CD4-positive, alpha-beta T cell (primary cell): ENCODE measurements around the gene ADCY7. TPM values are rescaled to one million over a fixed set of nuclear protein-coding genes. Genes with fewer than 3 reads are reported as not detected.
"Not testable (repeated sequence)": the region's sequence is repeated elsewhere in the genome, so short reads cannot be mapped to it uniquely, and the experiment has no call there.

Source experiments
- ATAC-seq: fragments of 200-7000 bp; cut with Tn5 transposase; one replicate; pipeline ENCODE4 v1.10.0; 2022; ENCODE audit warnings: mild to moderate bottlenecking; ENCODE audit not compliant: poor library complexity
- CTCF ChIA-PET: fragments of 350-600 bp; sonication (Branson Sonifier 250); formaldehyde crosslinking; loops from one replicate; lab custom pipeline; 2021; ENCODE audit warnings: antibody characterized with exemption, inconsistent platforms; lab: Charles Lee
- POLR2A ChIA-PET: fragments of 350-600 bp; sonication (Branson Sonifier 250); formaldehyde crosslinking; loops from one replicate; lab custom pipeline; 2021; ENCODE audit warnings: antibody characterized with exemption, inconsistent platforms; lab: Charles Lee
- DNase-seq, 14 experiments: peaks; one replicate each; pipeline ENCODE4 v3.0.0-alpha.2; 2013 to 2020; ENCODE audit warnings: mixed read lengths in 2 of 14
- H3K27ac ChIP-seq, 2 donors: one replicate each; pipeline versions ENCODE4 v1.5.1 to v1.7.0; 2013; ENCODE audit warnings: low read length in 2 of 2, low read depth in 1 of 2, mild to moderate bottlenecking in 1 of 2
- H3K27me3 ChIP-seq, 2 experiments: 1 replicate in 1 of 2; 2 replicates in 1 of 2; pipeline versions ENCODE4 v1.6.1 to v1.7.0; 2013; ENCODE audit warnings: low read length in 2 of 2, control low read depth in 1 of 2, mild to moderate bottlenecking in 1 of 2, moderate library complexity in 1 of 2; ENCODE audit not compliant: insufficient read depth in 2 of 2, control insufficient read depth in 1 of 2
- H3K36me3 ChIP-seq: one replicate; pipeline ENCODE4 v1.6.1; 2013; ENCODE audit warnings: low read length, control low read depth; ENCODE audit not compliant: insufficient read depth
- H3K4me1 ChIP-seq: one replicate; pipeline ENCODE4 v1.6.1; 2013; ENCODE audit warnings: low read length, control low read depth; ENCODE audit not compliant: insufficient read depth
- H3K4me3 ChIP-seq: one replicate; pipeline ENCODE4 v1.5.1; 2013; ENCODE audit warnings: mild to moderate bottlenecking, low read length, moderate library complexity
- H3K9me3 ChIP-seq, 2 experiments: 1 replicate in 1 of 2; 2 replicates in 1 of 2; pipeline versions ENCODE4 v1.6.1 to v1.7.0; 2013; ENCODE audit warnings: low read length in 2 of 2, mild to moderate bottlenecking in 2 of 2, control low read depth in 1 of 2, moderate library complexity in 1 of 2; ENCODE audit not compliant: control insufficient read depth in 1 of 2, insufficient read depth in 1 of 2
- H3K27ac Mint-ChIP-seq: one replicate; pipeline ENCODE4 v1.8.0; 2020; ENCODE audit warnings: mixed read lengths
- H3K27me3 Mint-ChIP-seq: one replicate; pipeline ENCODE4 v1.8.0; 2021; ENCODE audit warnings: mixed read lengths
- H3K36me3 Mint-ChIP-seq: one replicate; pipeline ENCODE4 v1.8.0; 2021; ENCODE audit warnings: low read depth, mixed read lengths
- H3K4me1 Mint-ChIP-seq: one replicate; pipeline ENCODE4 v1.8.0; 2021; ENCODE audit warnings: low read depth, mixed read lengths
- H3K4me3 Mint-ChIP-seq: one replicate; pipeline ENCODE4 v1.8.0; 2020; ENCODE audit warnings: mild to moderate bottlenecking, mixed read lengths
- H3K9me3 Mint-ChIP-seq: one replicate; pipeline ENCODE4 v1.8.0; 2020; ENCODE audit warnings: mixed read lengths
- CTCF ChIP-seq: fragments of 200-600 bp; IDR thresholded peaks from one replicate; pipeline ENCODE4 v1.8.0; 2022; ENCODE audit warnings: antibody characterized with exemption, mild to moderate bottlenecking
- intact Hi-C, 2 experiments: fragments of 100-400 bp; cut with DNase I in 1 of 2; cut with micrococcal nuclease in 1 of 2; formaldehyde crosslinking; loops; one replicate each; pipeline versions ENCODE4 v1.15.1 to v1.9.0; 2023 to 2025; cut with DNase I, micrococcal nuclease
- total RNA-seq, 174 experiments: library from RNA in 2 of 174; stranded (reverse) in 2 of 174; gene quantifications; one replicate each; pipeline ENCODE4 v1.2.3 and lab custom pipeline; 2021 to 2026

The ADCY7 gene
- total RNA-seq, 2 experiments from 2014 or later = 136 to 147 TPM

DNA sequence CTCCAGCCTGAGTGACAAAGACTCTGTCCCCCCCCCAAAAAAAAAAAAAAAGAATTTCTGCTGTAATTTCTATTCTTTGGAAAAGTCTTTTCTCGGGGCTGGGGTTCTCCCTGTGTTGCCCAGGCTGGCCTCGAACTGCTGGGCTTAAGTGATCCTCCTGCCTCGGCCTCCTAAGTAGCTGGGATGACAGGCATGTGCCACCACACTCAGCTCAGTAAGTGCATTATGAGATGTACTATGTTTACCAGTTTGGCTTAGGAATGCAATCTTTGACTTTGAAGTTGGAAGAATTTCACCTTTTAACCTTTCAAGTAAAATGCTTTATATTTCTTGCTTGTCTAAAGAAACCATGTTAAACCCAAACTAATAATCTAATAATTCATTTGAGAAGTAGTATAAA lies 28.0 kb upstream of the ADCY7 start:
- Mint-ChIP-seq H3K4me3 (no peak overlapping the region), H3K36me3 (no peaks in the 10 kb centered on the region), H3K27me3 (no peaks in the 10 kb centered on the region), H3K4me1 (no peaks in the 10 kb centered on the region), H3K27ac (no peak overlapping the region), H3K9me3 (no peaks in the 10 kb centered on the region)
- TF ChIP-seq CTCF = no peak
- ChIA-PET CTCF (interaction anchor here (0.7 kb wide), 1 partner anchor 36 kb away, joined by 3 read pairs; no protein-coding TSS in a partner anchor), POLR2A (no interaction called here)
- no peak for ATAC-seq
- intact Hi-C loops = no loop called here
- H3K36me3 ChIP-seq = no peaks in the 10 kb centered on the region
- H3K27ac ChIP-seq = no peak overlapping the region
- H3K9me3 ChIP-seq = no peaks in the 10 kb centered on the region
- no peaks in the 10 kb centered on the region for H3K4me1 ChIP-seq
- H3K27me3 ChIP-seq = no peaks in the 10 kb centered on the region
- H3K4me3 ChIP-seq = no peak overlapping the region
- no peak for DNase-seq

DNA sequence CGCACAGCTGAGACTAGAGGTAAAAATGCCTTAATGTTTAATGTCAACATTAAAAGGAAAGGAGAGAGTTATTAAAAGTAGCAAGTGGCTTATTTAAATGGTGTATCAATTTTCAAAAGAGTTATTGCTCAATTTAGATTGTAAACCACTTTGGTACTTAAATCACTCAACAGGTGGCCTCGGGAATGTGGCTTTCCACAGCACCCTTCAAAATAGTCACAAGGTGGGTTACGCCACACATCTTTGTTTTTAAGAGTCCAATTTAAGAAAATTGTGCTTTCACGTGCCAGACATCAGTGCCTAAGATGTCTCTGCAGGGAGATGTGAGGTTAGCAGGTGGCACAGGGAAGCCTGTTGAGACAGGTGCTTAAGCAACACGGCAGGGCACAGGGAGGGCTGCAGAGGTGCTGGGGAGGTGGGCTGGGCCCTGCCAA lies 27.5 kb upstream of the ADCY7 start:
- H3K4me3 ChIP-seq = no peak overlapping the region
- H3K36me3 ChIP-seq = no peaks in the 10 kb centered on the region
- no peaks in the 10 kb centered on the region for H3K4me1 ChIP-seq
- DNase-seq = no peak
- Mint-ChIP-seq H3K4me1 (no peaks in the 10 kb centered on the region), H3K27ac (no peak overlapping the region), H3K27me3 (no peaks in the 10 kb centered on the region), H3K4me3 (no peak overlapping the region), H3K36me3 (no peaks in the 10 kb centered on the region), H3K9me3 (no peaks in the 10 kb centered on the region)
- H3K27ac ChIP-seq = no peak overlapping the region
- intact Hi-C loops = no loop called here
- no peak for TF ChIP-seq CTCF
- CTCF ChIA-PET = interaction anchor here (0.6 to 0.7 kb wide), 2 partner anchors 37 to 72 kb away, joined by 3 read pairs; no protein-coding TSS in a partner anchor
- POLR2A ChIA-PET = no interaction called here
- H3K27me3 ChIP-seq = no peaks in the 10 kb centered on the region
- no peak for ATAC-seq
- no peaks in the 10 kb centered on the region for H3K9me3 ChIP-seq

DNA sequence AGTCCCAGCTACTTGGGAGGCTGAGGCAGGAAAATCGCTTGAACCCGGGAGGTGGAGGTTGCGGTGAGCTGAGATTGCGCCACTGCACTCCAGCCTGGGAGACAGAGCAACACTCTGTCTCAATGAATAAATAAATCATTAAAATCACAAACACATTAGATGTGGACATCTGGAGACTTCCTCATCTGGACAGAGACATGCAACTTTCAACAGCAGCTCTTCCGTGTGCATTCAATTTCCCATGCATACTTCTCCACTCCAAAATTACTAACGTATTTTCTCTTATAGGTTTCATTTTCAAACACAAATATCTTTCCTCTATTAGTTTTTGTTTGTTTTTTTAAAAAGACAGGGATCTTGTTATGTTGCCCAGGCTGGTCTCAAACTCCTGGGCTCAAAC lies 23.3 kb upstream of the ADCY7 start:
- H3K27ac ChIP-seq, H3K36me3 ChIP-seq, H3K4me3 Mint-ChIP-seq, ATAC-seq, H3K27me3 ChIP-seq, DNase-seq, H3K4me3 ChIP-seq, H3K9me3 Mint-ChIP-seq, POLR2A ChIA-PET, H3K27ac Mint-ChIP-seq, H3K27me3 Mint-ChIP-seq, H3K9me3 ChIP-seq, H3K36me3 Mint-ChIP-seq, H3K4me1 Mint-ChIP-seq, intact Hi-C loops: not testable (repeated sequence)
- H3K4me1 ChIP-seq = peaks cover 21% of the 10 kb centered on the region
- CTCF ChIA-PET = interaction anchor here (0.6 to 1.5 kb wide), 2 partner anchors 39 to 547 kb away, joined by 3 to 4 read pairs; no protein-coding TSS in a partner anchor

DNA sequence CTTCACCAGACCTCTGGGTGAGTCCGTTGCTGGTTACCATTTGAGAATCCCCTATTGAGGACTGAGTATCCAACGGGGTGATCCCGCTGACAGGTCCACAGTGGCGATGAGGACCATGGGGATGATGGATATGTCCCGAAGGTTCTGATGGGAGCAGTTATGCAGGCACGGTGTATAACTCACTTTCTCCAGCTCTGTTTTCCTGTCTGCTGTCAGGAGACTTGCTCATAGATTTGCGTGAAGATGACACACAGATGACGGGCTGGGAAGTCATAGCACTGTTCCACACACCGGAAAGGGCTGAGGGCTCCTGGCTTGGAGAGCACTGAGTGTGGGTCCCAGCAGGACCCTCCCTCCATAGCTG lies 22.2 kb upstream of the ADCY7 start:
- DNase-seq (no peak), ATAC-seq (no peak)
- Histone ChIP-seq H3K9me3 (no peaks in the 10 kb centered on the region), H3K4me1 (peaks cover 21% of the 10 kb centered on the region), H3K36me3 (no peaks in the 10 kb centered on the region), H3K27ac (no peak overlapping the region), H3K4me3 (no peak overlapping the region), H3K27me3 (no peaks in the 10 kb centered on the region)
- ChIA-PET POLR2A (no interaction called here), CTCF (no interaction called here)
- Mint-ChIP-seq H3K9me3 (no peaks in the 10 kb centered on the region), H3K4me1 (peaks cover 7% of the 10 kb centered on the region), H3K36me3 (no peaks in the 10 kb centered on the region), H3K27me3 (no peaks in the 10 kb centered on the region), H3K4me3 (peak overlapping the region; percentile 20), H3K27ac (no peak overlapping the region)
- intact Hi-C loops = no loop called here
- TF ChIP-seq CTCF = no peak
